CD14-positive monocyte (primary cell): ENCODE data around the gene GJA9. TPM values are rescaled to one million over a fixed set of nuclear protein-coding genes. Genes with fewer than 3 reads are reported as not detected.

ENCODE experiments used
- DNase-seq, 3 donors: peaks; one replicate each; pipeline ENCODE4 v3.0.0-alpha.2; 2011 to 2022
- H2AFZ ChIP-seq: 2 replicates; pipeline ENCODE4 v1.6.0; 2012; ENCODE audit warnings: mild to moderate bottlenecking, low read depth, low read length, inconsistent platforms; ENCODE audit not compliant: insufficient read depth, poor library complexity, severe bottlenecking
- H3K27ac ChIP-seq, 2 donors: 1 replicate in 1 of 2; 2 replicates in 1 of 2; pipeline ENCODE4 v1.5.1; 2012 to 2013; ENCODE audit warnings: low read length in 2 of 2, control low read depth in 1 of 2, inconsistent platforms in 1 of 2, low read depth in 1 of 2, mild to moderate bottlenecking in 1 of 2
- H3K27me3 ChIP-seq, 2 donors: one replicate each; pipeline versions ENCODE4 v1.6.0 to v1.6.1; 2011 to 2013; ENCODE audit warnings: low read length in 2 of 2; ENCODE audit not compliant: control insufficient read depth in 2 of 2, insufficient read depth in 2 of 2
- H3K36me3 ChIP-seq, 2 donors: replicated peaks in 1 of 2; 1 replicate in 1 of 2; 2 replicates in 1 of 2; pipeline versions ENCODE4 v1.5.1 to v1.6.1; 2012 to 2013; ENCODE audit warnings: low read length in 2 of 2, control low read depth in 1 of 2, inconsistent platforms in 1 of 2, mild to moderate bottlenecking in 1 of 2; ENCODE audit not compliant: insufficient read depth in 2 of 2, control insufficient read depth in 1 of 2
- H3K4me1 ChIP-seq, 2 donors: 1 replicate in 1 of 2; 2 replicates in 1 of 2; pipeline versions ENCODE4 v1.5.1 to v1.6.1; 2012 to 2013; ENCODE audit warnings: low read length in 2 of 2, control low read depth in 1 of 2, inconsistent platforms in 1 of 2, mild to moderate bottlenecking in 1 of 2, moderate library complexity in 1 of 2; ENCODE audit not compliant: insufficient read depth in 2 of 2, control insufficient read depth in 1 of 2
- H3K4me2 ChIP-seq: replicated peaks from 2 replicates; pipeline ENCODE3; 2012; ENCODE audit warnings: low read length, moderate library complexity, mild to moderate bottlenecking; ENCODE audit not compliant: poor library complexity, severe bottlenecking; ENCODE audit errors: extremely low read depth
- H3K4me3 ChIP-seq, 3 experiments: fragments of 200-600 bp in 1 of 3; sonication (generic) in 1 of 3; replicated peaks in 1 of 3; 1 replicate in 2 of 3; 2 replicates in 1 of 3; pipeline ENCODE4 v1.5.1; 2011 to 2013; ENCODE audit warnings: low read length in 3 of 3, mild to moderate bottlenecking in 3 of 3, control low read depth in 2 of 3, low read depth in 2 of 3, inconsistent platforms in 1 of 3, moderate library complexity in 1 of 3
- H3K79me2 ChIP-seq: 2 replicates; pipeline ENCODE4 v1.6.0; 2012; ENCODE audit warnings: mild to moderate bottlenecking, control low read depth, inconsistent platforms, low read length, moderate library complexity; ENCODE audit not compliant: insufficient read depth
- H3K9ac ChIP-seq: 2 replicates; pipeline ENCODE4 v1.6.0; 2017; ENCODE audit warnings: low read length, mild to moderate bottlenecking; ENCODE audit not compliant: insufficient read depth, poor library complexity, severe bottlenecking
- H3K9me3 ChIP-seq, 2 donors: replicated peaks in 1 of 2; 1 replicate in 1 of 2; 2 replicates in 1 of 2; pipeline versions ENCODE4 v1.5.1 to v1.6.1; 2012 to 2013; ENCODE audit warnings: low read length in 2 of 2, control low read depth in 1 of 2; ENCODE audit not compliant: control insufficient read depth in 1 of 2, insufficient read depth in 1 of 2
- H4K20me1 ChIP-seq: 2 replicates; pipeline ENCODE4 v1.6.0; 2012; ENCODE audit warnings: mild to moderate bottlenecking, low read length, control low read depth, moderate library complexity; ENCODE audit not compliant: insufficient read depth
- H3K27ac Mint-ChIP-seq, 7 donors: one replicate each; pipeline ENCODE4 v1.8.0; 2020; ENCODE audit warnings: mild to moderate bottlenecking in 7 of 7, mixed read lengths in 7 of 7, moderate library complexity in 6 of 7, inconsistent platforms in 2 of 7
- H3K27me3 Mint-ChIP-seq, 3 donors: one replicate each; pipeline ENCODE4 v1.8.0; 2021 to 2022; ENCODE audit warnings: low read depth in 3 of 3, mild to moderate bottlenecking in 3 of 3, mixed read lengths in 3 of 3, moderate library complexity in 3 of 3, inconsistent platforms in 1 of 3
- H3K36me3 Mint-ChIP-seq, 2 donors: one replicate each; pipeline ENCODE4 v1.8.0; 2020; ENCODE audit warnings: mixed read lengths in 2 of 2, inconsistent platforms in 1 of 2, mild to moderate bottlenecking in 1 of 2
- H3K4me1 Mint-ChIP-seq: one replicate; pipeline ENCODE4 v1.8.0; 2020; ENCODE audit warnings: mild to moderate bottlenecking, mixed read lengths
- H3K4me3 Mint-ChIP-seq, 2 donors: one replicate each; pipeline ENCODE4 v1.8.0; 2020; ENCODE audit warnings: mild to moderate bottlenecking in 2 of 2, mixed read lengths in 2 of 2, moderate library complexity in 1 of 2
- H3K9me3 Mint-ChIP-seq, 7 donors: one replicate each; pipeline ENCODE4 v1.8.0; 2020 to 2022; ENCODE audit warnings: mixed read lengths in 7 of 7, mild to moderate bottlenecking in 6 of 7, moderate library complexity in 6 of 7, inconsistent platforms in 2 of 7
- CTCF ChIP-seq: fragments of 200-600 bp; IDR thresholded peaks from one replicate; pipeline ENCODE4 v1.8.0; 2022; ENCODE audit warnings: antibody characterized with exemption, mild to moderate bottlenecking
- WGBS: methylation state at CpG from one replicate; pipeline ENCODE4 v1.1.5; 2013; ENCODE audit warnings: missing lambda C conversion rate; ENCODE audit not compliant: insufficient coverage; 5-methylcytosine and 5-hydroxymethylcytosine counted together
- intact Hi-C, 2 donors: fragments of 100-400 bp; cut with micrococcal nuclease; formaldehyde crosslinking; loops; one replicate each; pipeline versions ENCODE4 v1.15.0 to v1.15.1; 2023
- polyA plus RNA-seq, 3 donors: library from polyadenylated mRNA; depleted of rRNA in 1 of 3; unstranded in 2 of 3; stranded (reverse) in 1 of 3; fragments of 300-500 nt in 2 of 3; fragments of >200 nt in 1 of 3; fragmentation: Illumina TruSeq in 2 of 3; gene quantifications; 1 replicate in 2 of 3; 2 replicates in 1 of 3; pipeline ENCODE4 v1.2.3, GENCODE V29; 2012 to 2021

Gene GJA9
- polyA plus RNA-seq, 3 donors, result not detected

GRCh38 chr1:38891753-38892152 is 10.4 kb upstream of the GJA9 start:
- intact Hi-C loops, result no loop called here
- Histone ChIP-seq H3K36me3 (no peaks in the 10 kb centered on the region), H3K9ac (no peak overlapping the region), H3K27me3 (no peaks in the 10 kb centered on the region), H3K79me2 (no peaks in the 10 kb centered on the region), H3K27ac (no peak overlapping the region), H2AFZ (no peak overlapping the region), H3K4me3 (no peak overlapping the region), H3K4me1 (no peaks in the 10 kb centered on the region), H3K4me2 (no peak overlapping the region), H4K20me1 (no peaks in the 10 kb centered on the region), H3K9me3 (no peaks in the 10 kb centered on the region)
- Mint-ChIP-seq H3K27me3 (peaks cover 0 to 2% (median 1%) of the 10 kb centered on the region in 3 donors), H3K4me1 (no peaks in the 10 kb centered on the region), H3K36me3 (peaks cover 0 to 5% of the 10 kb centered on the region in 2 donors), H3K4me3 (no peak overlapping the region), H3K27ac (no peak overlapping the region), H3K9me3 (no peaks in the 10 kb centered on the region)
- no peak for TF ChIP-seq CTCF
- no CpG with 5 or more reads among the region's 1 CpG for WGBS
- DNase-seq, result no peak

- H3K27me3 ChIP-seq, result no peaks in the 10 kb centered on the region
- Mint-ChIP-seq H3K4me3 (no peak overlapping the region), H3K9me3 (no peaks in the 10 kb centered on the region), H3K36me3 (peaks cover 0 to 5% of the 10 kb centered on the region in 2 donors), H3K4me1 (no peaks in the 10 kb centered on the region), H3K27me3 (no peaks in the 10 kb centered on the region), H3K27ac (no peak overlapping the region)
- H3K9ac ChIP-seq, result no peak overlapping the region
- no peak overlapping the region for H3K27ac ChIP-seq
- no peak for TF ChIP-seq CTCF
- intact Hi-C loops, result no loop called here
- no peaks in the 10 kb centered on the region for H3K4me1 ChIP-seq
- DNase-seq, result no peak
- no peaks in the 10 kb centered on the region for H3K79me2 ChIP-seq
- WGBS, result no CpG with 5 or more reads among the region's 5 CpGs
- H2AFZ ChIP-seq, result no peak overlapping the region
- no peak overlapping the region for H3K4me2 ChIP-seq
- H4K20me1 ChIP-seq, result no peaks in the 10 kb centered on the region
- no peak overlapping the region for H3K4me3 ChIP-seq
- no peaks in the 10 kb centered on the region for H3K36me3 ChIP-seq
- H3K9me3 ChIP-seq, result no peaks in the 10 kb centered on the region
These were observed 8.2 kb upstream of the GJA9 start for GRCh38 chr1:38889589-38889988.
